ENCODE data around the gene CTDP1. TPM values are rescaled to one million over a fixed set of nuclear protein-coding genes. Genes with fewer than 3 reads are reported as not detected.

The CTDP1 gene
- total RNA-seq, 1 experiment from 2014 or later: 16.1 TPM

- Mint-ChIP-seq H3K4me1 (ENCODE audit: low read depth, unreplicated experiment) (no peaks in the 10 kb centered on the region), H3K27ac (ENCODE audit: unreplicated experiment) (no peak overlapping the region), H3K27me3 (ENCODE audit: insufficient read depth, unreplicated experiment) (no peaks in the 10 kb centered on the region), H3K36me3 (ENCODE audit: insufficient read depth, unreplicated experiment) (no peaks in the 10 kb centered on the region), H3K9me3 (ENCODE audit: unreplicated experiment) (no peaks in the 10 kb centered on the region), H3K4me3 (ENCODE audit: unreplicated experiment) (no peak overlapping the region)
- Histone ChIP-seq H3K27me3 (replicated peaks; ENCODE audit: control insufficient read depth, insufficient read depth, low read length) (no peaks in the 10 kb centered on the region), H3K36me3 (ENCODE audit: control insufficient read depth, insufficient read depth, low read length) (no peaks in the 10 kb centered on the region), H3K4me1 (no peaks in the 10 kb centered on the region), H3K9me3 (no peaks in the 10 kb centered on the region), H3K4me3 (ENCODE audit: low read depth, low read length) (no peak overlapping the region)
- ChIA-PET POLR2A (no interaction called here), CTCF (no interaction called here)
- BruUV-seq (replicated peaks): no TSS peak
- no peak for DNase-seq
- intact Hi-C loops (cut with micrococcal nuclease; ENCODE audit: unreplicated experiment): no loop called here
- TF ChIP-seq CTCF (IDR thresholded peaks at IDR 0.05; ENCODE audit: insufficient read depth in 1 of 2, low read depth in 1 of 2, low read length in 1 of 2, severe bottlenecking in 1 of 2, unreplicated experiment in 1 of 2): no peak
Measured at GRCh38 chr18:79756826-79757225, 77.2 kb downstream of the CTDP1 start.

- Mint-ChIP-seq H3K4me1 (ENCODE audit: low read depth, unreplicated experiment) (no peaks in the 10 kb centered on the region), H3K36me3 (ENCODE audit: insufficient read depth, unreplicated experiment) (no peaks in the 10 kb centered on the region), H3K9me3 (ENCODE audit: unreplicated experiment) (no peaks in the 10 kb centered on the region), H3K27ac (ENCODE audit: unreplicated experiment) (no peak overlapping the region), H3K27me3 (ENCODE audit: insufficient read depth, unreplicated experiment) (no peaks in the 10 kb centered on the region), H3K4me3 (ENCODE audit: unreplicated experiment) (no peak overlapping the region)
- ChIA-PET POLR2A (no interaction called here), CTCF (no interaction called here)
- Histone ChIP-seq H3K4me3 (ENCODE audit: low read depth, low read length) (no peak overlapping the region), H3K27me3 (replicated peaks; ENCODE audit: control insufficient read depth, insufficient read depth, low read length) (no peaks in the 10 kb centered on the region), H3K9me3 (no peaks in the 10 kb centered on the region), H3K4me1 (no peaks in the 10 kb centered on the region), H3K36me3 (ENCODE audit: control insufficient read depth, insufficient read depth, low read length) (no peaks in the 10 kb centered on the region)
- intact Hi-C loops (cut with micrococcal nuclease; ENCODE audit: unreplicated experiment): no loop called here
- no TSS peak for BruUV-seq (replicated peaks)
- TF ChIP-seq CTCF (IDR thresholded peaks at IDR 0.05; ENCODE audit: insufficient read depth in 1 of 2, low read depth in 1 of 2, low read length in 1 of 2, severe bottlenecking in 1 of 2, unreplicated experiment in 1 of 2): no peak
- DNase-seq: no peak
Measured at GRCh38 chr18:79760348-79760747, 80.7 kb downstream of the CTDP1 start.

GRCh38 chr18:79760881-79761280, 81.3 kb downstream of the CTDP1 start:
- Histone ChIP-seq H3K4me1 (no peaks in the 10 kb centered on the region), H3K9me3 (no peaks in the 10 kb centered on the region), H3K4me3 (ENCODE audit: low read depth, low read length) (no peak overlapping the region), H3K36me3 (ENCODE audit: control insufficient read depth, insufficient read depth, low read length) (no peaks in the 10 kb centered on the region), H3K27me3 (replicated peaks; ENCODE audit: control insufficient read depth, insufficient read depth, low read length) (no peaks in the 10 kb centered on the region)
- no peaks in the 10 kb centered on the region for H3K36me3 Mint-ChIP-seq (ENCODE audit: insufficient read depth, unreplicated experiment)
- BruUV-seq (replicated peaks): no TSS peak
- no peak for TF ChIP-seq CTCF (IDR thresholded peaks at IDR 0.05; ENCODE audit: insufficient read depth in 1 of 2, low read depth in 1 of 2, low read length in 1 of 2, severe bottlenecking in 1 of 2, unreplicated experiment in 1 of 2)
- no peak overlapping the region for H3K27ac Mint-ChIP-seq (ENCODE audit: unreplicated experiment)
- no peak overlapping the region for H3K4me3 Mint-ChIP-seq (ENCODE audit: unreplicated experiment)
- DNase-seq: no peak
- intact Hi-C loops (cut with micrococcal nuclease; ENCODE audit: unreplicated experiment): no loop called here
- H3K9me3 Mint-ChIP-seq (ENCODE audit: unreplicated experiment): no peaks in the 10 kb centered on the region
- H3K4me1 Mint-ChIP-seq (ENCODE audit: low read depth, unreplicated experiment): no peaks in the 10 kb centered on the region
- ChIA-PET CTCF (no interaction called here), POLR2A (no interaction called here)
- no peaks in the 10 kb centered on the region for H3K27me3 Mint-ChIP-seq (ENCODE audit: insufficient read depth, unreplicated experiment)
